A673 (cell line): ENCODE results near the gene CDC25A.

Experiments used
- EZH2 ChIP-seq: fragments of 200-600 bp; sonication (generic); IDR thresholded peaks from 2 replicates; pipeline ENCODE4 v1.6.1; 2017; ENCODE audit warnings: borderline replicate concordance, low read depth, mild to moderate bottlenecking, mixed read lengths, antibody characterized with exemption, low read length; ENCODE audit not compliant: poor library complexity, severe bottlenecking
- TF ChIP-seq, protein P1 (sequence below): fragments of 300-800, 200-600 bp; sonication (generic); conservative IDR thresholded peaks from 2 replicates; pipeline ENCODE4 v1.5.1; 2017; ENCODE audit warnings: low read depth, mild to moderate bottlenecking, antibody characterized with exemption, low read length, moderate library complexity, mixed read lengths

DNA sequence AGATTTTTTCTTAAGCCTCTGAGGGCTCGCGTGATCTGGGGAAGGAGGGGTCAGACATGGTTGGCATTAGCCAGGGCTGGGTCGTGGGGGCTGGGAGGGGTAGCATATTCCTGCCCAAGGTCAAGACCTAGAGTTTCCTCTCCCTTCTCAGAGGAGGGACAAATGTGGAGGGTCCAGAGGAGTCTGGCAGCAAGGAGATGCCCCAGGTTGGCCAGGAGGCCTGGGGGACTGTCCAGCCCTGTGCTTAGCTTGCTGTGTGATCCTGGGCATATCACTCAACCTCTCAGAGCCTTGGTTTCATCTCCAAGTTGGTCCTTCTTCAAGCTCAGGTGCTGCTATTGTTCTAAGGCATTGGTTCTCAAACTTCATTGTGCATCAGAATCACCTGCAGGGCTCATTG, 26.0 kb upstream of the CDC25A start:
- TF ChIP-seq, protein P1, sequence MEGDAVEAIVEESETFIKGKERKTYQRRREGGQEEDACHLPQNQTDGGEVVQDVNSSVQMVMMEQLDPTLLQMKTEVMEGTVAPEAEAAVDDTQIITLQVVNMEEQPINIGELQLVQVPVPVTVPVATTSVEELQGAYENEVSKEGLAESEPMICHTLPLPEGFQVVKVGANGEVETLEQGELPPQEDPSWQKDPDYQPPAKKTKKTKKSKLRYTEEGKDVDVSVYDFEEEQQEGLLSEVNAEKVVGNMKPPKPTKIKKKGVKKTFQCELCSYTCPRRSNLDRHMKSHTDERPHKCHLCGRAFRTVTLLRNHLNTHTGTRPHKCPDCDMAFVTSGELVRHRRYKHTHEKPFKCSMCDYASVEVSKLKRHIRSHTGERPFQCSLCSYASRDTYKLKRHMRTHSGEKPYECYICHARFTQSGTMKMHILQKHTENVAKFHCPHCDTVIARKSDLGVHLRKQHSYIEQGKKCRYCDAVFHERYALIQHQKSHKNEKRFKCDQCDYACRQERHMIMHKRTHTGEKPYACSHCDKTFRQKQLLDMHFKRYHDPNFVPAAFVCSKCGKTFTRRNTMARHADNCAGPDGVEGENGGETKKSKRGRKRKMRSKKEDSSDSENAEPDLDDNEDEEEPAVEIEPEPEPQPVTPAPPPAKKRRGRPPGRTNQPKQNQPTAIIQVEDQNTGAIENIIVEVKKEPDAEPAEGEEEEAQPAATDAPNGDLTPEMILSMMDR, result no peak
- TF ChIP-seq EZH2, result no peak
